Ecto neural progenitor cell (in vitro differentiated cells): ENCODE results near the gene SYVN1.
"Not testable (repeated sequence)": the region's sequence is repeated elsewhere in the genome, so short reads cannot be mapped to it uniquely, and the experiment has no call there.

Experiments used
- DNase-seq: peaks from one replicate; pipeline ENCODE4 v3.0.0-alpha.2; 2018; ENCODE audit warnings: low spot score

SYVN1 gene

GRCh38 chr11:65134240-65134951 is at the start of gene SYVN1:
Gene SYVN1, minus strand, starts transcription at chr11:65134519. Its CDS starts 918 bp downstream, at chr11:65133601.
- DNase-seq = peak; percentile 93

- no peak for DNase-seq
Observed at GRCh38 chr11:65183201-65183891, 49.0 kb upstream of the SYVN1 start.

- no peak for DNase-seq
Observed at GRCh38 chr11:65182258-65183170, 48.2 kb upstream of the SYVN1 start.

- DNase-seq = peak; percentile 78
Observed at GRCh38 chr11:65181569-65182257, 47.4 kb upstream of the SYVN1 start, which contains the start of gene CAPN1. Gene CAPN1, plus strand, starts transcription at chr11:65181928. Its CDS starts 774 bp downstream, at chr11:65182702.

- peak; percentile 94 for DNase-seq
Observed at GRCh38 chr11:65180877-65181568, 46.7 kb upstream of the SYVN1 start.

GRCh38 chr11:65174571-65175010 is 40.3 kb upstream of the SYVN1 start:
- DNase-seq = not testable (repeated sequence)

GRCh38 chr11:65172600-65172999 is 38.3 kb upstream of the SYVN1 start:
- DNase-seq = no peak

- DNase-seq = peak; percentile 67
Observed at GRCh38 chr11:65170058-65170534, 35.8 kb upstream of the SYVN1 start, which contains the start of gene SPDYC. Gene SPDYC, plus strand, starts transcription at chr11:65170233. Its CDS starts 1,125 bp downstream, at chr11:65171358.

GRCh38 chr11:65169164-65169641 is 34.9 kb upstream of the SYVN1 start:
- DNase-seq = no peak

GRCh38 chr11:65167656-65168055 is 33.3 kb upstream of the SYVN1 start:
- no peak for DNase-seq

- DNase-seq = no peak
Observed at GRCh38 chr11:65166893-65167292, 32.6 kb upstream of the SYVN1 start.

GRCh38 chr11:65165410-65166317 is 31.3 kb upstream of the SYVN1 start:
- DNase-seq = no peak

GRCh38 chr11:65163684-65164083 is 29.4 kb upstream of the SYVN1 start:
- no peak for DNase-seq

- no peak for DNase-seq
Observed at GRCh38 chr11:65160643-65161042, 26.3 kb upstream of the SYVN1 start.

- no peak for DNase-seq
Observed at GRCh38 chr11:65159012-65159411, 24.7 kb upstream of the SYVN1 start.

GRCh38 chr11:65157336-65157735 is 23.0 kb upstream of the SYVN1 start:
- no peak for DNase-seq

GRCh38 chr11:65156926-65157325 is 22.6 kb upstream of the SYVN1 start:
- DNase-seq = no peak

- DNase-seq = no peak
Observed at GRCh38 chr11:65156256-65156655, 21.9 kb upstream of the SYVN1 start.

- no peak for DNase-seq
Observed at GRCh38 chr11:65152122-65152521, 17.8 kb upstream of the SYVN1 start.
